HL-60 (cell line): ENCODE measurements around the gene TUT7.

ENCODE experiments used
- DNase-seq, 2 experiments: peaks; one replicate each; pipeline ENCODE4 v3.0.0-alpha.2; 2010 to 2020; ENCODE audit warnings: low read depth in 1 of 2, low spot score in 1 of 2
- H3K27ac ChIP-seq: fragments of 250-450 bp; sonication (Bioruptor Pico); replicated peaks from 2 replicates; pipeline ENCODE4 v1.5.1; 2020; ENCODE audit warnings: mild to moderate bottlenecking, moderate library complexity
- H3K27me3 ChIP-seq: fragments of 250-450 bp; sonication (Bioruptor Pico); 2 replicates; pipeline ENCODE4 v1.5.1; 2021; ENCODE audit warnings: mild to moderate bottlenecking, moderate library complexity; ENCODE audit not compliant: insufficient read depth, poor library complexity, severe bottlenecking
- H3K4me3 ChIP-seq: replicated peaks from 2 replicates; pipeline ENCODE4 v1.5.1; 2011; ENCODE audit warnings: mild to moderate bottlenecking, control low read depth, low read length; ENCODE audit not compliant: insufficient read depth
- GABPA ChIP-seq: IDR thresholded peaks from 2 replicates; pipeline ENCODE4 v1.6.1; 2012; ENCODE audit warnings: low read depth
- POLR2AphosphoS5 ChIP-seq: IDR thresholded peaks from 2 replicates; pipeline ENCODE4 v1.6.1; 2012; ENCODE audit warnings: low read depth
- SPI1 ChIP-seq: IDR thresholded peaks from 2 replicates; pipeline ENCODE4 v1.6.1; 2012; ENCODE audit warnings: low read depth, mild to moderate bottlenecking, borderline replicate concordance
- TF ChIP-seq, protein P1 (sequence below): IDR thresholded peaks from 2 replicates; pipeline ENCODE4 v1.6.1; 2012; ENCODE audit warnings: low read depth; ENCODE audit not compliant: insufficient replicate concordance
- TF ChIP-seq, protein P2 (sequence below): IDR thresholded peaks from one replicate; pipeline ENCODE4 v1.5.1; 2011; ENCODE audit warnings: low read length, control low read depth, inconsistent platforms; ENCODE audit not compliant: insufficient read depth

Gene TUT7

DNA sequence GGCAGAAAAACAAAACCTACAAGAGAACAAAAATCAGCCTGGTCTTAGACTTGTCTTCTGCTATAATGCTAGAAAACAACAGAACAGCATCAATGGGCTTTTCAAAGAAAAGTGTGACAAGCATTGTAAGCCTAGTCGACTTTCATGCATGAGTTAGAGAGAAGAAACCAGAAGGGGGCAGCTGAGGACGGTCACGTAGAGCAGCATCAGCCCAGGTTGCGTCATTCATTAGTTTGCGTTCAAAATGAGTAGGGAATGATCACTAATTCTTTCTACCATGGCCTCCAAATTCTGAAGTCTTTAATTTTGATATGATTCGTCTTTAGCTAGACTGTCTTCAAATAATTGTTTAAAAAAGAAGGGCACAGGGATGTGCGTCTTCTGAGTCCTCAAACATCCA lies 67.2 kb downstream of the TUT7 start:
- peak in 1 of 2 experiments; percentile 48 for DNase-seq
- TF ChIP-seq, protein P1, sequence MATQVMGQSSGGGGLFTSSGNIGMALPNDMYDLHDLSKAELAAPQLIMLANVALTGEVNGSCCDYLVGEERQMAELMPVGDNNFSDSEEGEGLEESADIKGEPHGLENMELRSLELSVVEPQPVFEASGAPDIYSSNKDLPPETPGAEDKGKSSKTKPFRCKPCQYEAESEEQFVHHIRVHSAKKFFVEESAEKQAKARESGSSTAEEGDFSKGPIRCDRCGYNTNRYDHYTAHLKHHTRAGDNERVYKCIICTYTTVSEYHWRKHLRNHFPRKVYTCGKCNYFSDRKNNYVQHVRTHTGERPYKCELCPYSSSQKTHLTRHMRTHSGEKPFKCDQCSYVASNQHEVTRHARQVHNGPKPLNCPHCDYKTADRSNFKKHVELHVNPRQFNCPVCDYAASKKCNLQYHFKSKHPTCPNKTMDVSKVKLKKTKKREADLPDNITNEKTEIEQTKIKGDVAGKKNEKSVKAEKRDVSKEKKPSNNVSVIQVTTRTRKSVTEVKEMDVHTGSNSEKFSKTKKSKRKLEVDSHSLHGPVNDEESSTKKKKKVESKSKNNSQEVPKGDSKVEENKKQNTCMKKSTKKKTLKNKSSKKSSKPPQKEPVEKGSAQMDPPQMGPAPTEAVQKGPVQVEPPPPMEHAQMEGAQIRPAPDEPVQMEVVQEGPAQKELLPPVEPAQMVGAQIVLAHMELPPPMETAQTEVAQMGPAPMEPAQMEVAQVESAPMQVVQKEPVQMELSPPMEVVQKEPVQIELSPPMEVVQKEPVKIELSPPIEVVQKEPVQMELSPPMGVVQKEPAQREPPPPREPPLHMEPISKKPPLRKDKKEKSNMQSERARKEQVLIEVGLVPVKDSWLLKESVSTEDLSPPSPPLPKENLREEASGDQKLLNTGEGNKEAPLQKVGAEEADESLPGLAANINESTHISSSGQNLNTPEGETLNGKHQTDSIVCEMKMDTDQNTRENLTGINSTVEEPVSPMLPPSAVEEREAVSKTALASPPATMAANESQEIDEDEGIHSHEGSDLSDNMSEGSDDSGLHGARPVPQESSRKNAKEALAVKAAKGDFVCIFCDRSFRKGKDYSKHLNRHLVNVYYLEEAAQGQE, result no peak
- TF ChIP-seq, protein P2, sequence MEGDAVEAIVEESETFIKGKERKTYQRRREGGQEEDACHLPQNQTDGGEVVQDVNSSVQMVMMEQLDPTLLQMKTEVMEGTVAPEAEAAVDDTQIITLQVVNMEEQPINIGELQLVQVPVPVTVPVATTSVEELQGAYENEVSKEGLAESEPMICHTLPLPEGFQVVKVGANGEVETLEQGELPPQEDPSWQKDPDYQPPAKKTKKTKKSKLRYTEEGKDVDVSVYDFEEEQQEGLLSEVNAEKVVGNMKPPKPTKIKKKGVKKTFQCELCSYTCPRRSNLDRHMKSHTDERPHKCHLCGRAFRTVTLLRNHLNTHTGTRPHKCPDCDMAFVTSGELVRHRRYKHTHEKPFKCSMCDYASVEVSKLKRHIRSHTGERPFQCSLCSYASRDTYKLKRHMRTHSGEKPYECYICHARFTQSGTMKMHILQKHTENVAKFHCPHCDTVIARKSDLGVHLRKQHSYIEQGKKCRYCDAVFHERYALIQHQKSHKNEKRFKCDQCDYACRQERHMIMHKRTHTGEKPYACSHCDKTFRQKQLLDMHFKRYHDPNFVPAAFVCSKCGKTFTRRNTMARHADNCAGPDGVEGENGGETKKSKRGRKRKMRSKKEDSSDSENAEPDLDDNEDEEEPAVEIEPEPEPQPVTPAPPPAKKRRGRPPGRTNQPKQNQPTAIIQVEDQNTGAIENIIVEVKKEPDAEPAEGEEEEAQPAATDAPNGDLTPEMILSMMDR, result peak; percentile 4
- H3K4me3 ChIP-seq, result no peak overlapping the region
- H3K27ac ChIP-seq, result no peak overlapping the region
- H3K27me3 ChIP-seq, result no peaks in the 10 kb centered on the region

DNA sequence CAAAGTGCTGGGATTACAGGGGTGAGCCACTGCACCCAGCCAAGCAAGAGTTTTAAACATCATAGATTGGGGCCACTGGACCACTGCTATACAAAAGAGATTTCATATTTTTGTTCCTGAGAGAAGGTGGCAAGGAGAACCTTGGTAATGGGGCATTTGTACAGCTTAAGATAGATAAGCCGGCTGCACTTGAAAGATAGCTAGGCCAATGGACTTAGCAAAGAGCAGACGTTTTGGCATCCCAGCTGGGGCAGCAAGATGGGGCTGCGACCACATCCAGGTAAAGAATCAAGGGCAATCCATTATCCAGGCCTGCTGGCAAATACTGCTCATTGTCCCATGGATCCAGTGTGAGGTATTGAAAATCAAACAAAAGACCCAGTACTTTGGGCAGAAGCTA lies 67.9 kb downstream of the TUT7 start:
- H3K27ac ChIP-seq, result no peak overlapping the region
- DNase-seq, result no peak

DNA sequence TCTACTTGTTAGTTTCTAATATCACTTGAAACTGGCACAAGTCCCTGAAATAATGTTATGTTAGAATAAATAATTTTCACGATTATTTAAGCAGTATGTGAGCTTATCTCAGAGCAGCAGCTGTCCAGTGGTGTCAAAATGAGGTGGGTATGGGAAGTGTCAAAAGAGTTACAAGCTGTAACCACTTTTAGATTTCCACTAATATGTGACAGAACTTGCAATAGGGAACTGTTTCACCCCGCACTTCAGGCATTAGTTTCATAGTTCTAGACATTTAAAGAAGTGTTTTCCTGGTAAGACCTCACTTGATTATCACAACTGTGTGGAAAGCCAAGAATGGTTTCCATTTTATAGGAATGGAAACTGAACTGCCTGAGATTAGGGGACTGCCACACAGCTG lies 68.9 kb downstream of the TUT7 start:
- no peak for TF ChIP-seq SPI1
- TF ChIP-seq, protein P1, result no peak
- TF ChIP-seq GABPA, result no peak
- TF ChIP-seq, protein P2, result no peak
- no peak for TF ChIP-seq POLR2AphosphoS5
- H3K4me3 ChIP-seq, result no peak overlapping the region
- peak in 1 of 2 experiments; percentile 20 for DNase-seq
- no peaks in the 10 kb centered on the region for H3K27me3 ChIP-seq
- no peak overlapping the region for H3K27ac ChIP-seq

More for the DNA sequence above, 67.9 kb downstream of the TUT7 start:
- Histone ChIP-seq H3K27me3 (no peaks in the 10 kb centered on the region), H3K4me3 (no peak overlapping the region)
- TF ChIP-seq, protein P1, result no peak
- TF ChIP-seq, protein P2, result no peak
- TF ChIP-seq POLR2AphosphoS5 (no peak), GABPA (no peak), SPI1 (no peak)
